Heart left ventricle (tissue), 16 donors: ENCODE measurements around the gene RAB36. TPM values are rescaled to one million over a fixed set of nuclear protein-coding genes. Genes with fewer than 3 reads are reported as not detected.

Experiments used
- ATAC-seq, 4 donors: fragments of 200-7000 bp; cut with Tn5 transposase; one replicate each; pipeline ENCODE4 v1.9.1; 2020 to 2022; ENCODE audit warnings: moderate library complexity in 4 of 4, mild to moderate bottlenecking in 3 of 4, moderate number of reproducible peaks in 1 of 4
- DNase-seq, 5 donors: peaks; one replicate each; pipeline ENCODE4 v3.0.0-alpha.2; 2020
- H3K27ac ChIP-seq, 12 donors: fragments of 200-600 bp; sonication (generic) in 4 of 12; one replicate each; pipeline versions ENCODE4 v1.5.0 to v1.8.0; 2016 to 2022; ENCODE audit warnings: mild to moderate bottlenecking in 2 of 12
- H3K27me3 ChIP-seq, 9 donors: fragments of 200-600 bp; sonication (generic) in 2 of 9; one replicate each; pipeline versions ENCODE4 v1.5.1 to v1.8.0; 2016 to 2022; ENCODE audit warnings: mild to moderate bottlenecking in 3 of 9
- H3K36me3 ChIP-seq, 9 donors: fragments of 200-600 bp; sonication (generic) in 2 of 9; one replicate each; pipeline versions ENCODE4 v1.5.0 to v1.8.0; 2018 to 2022; ENCODE audit warnings: mild to moderate bottlenecking in 2 of 9
- H3K4me1 ChIP-seq, 12 donors: fragments of 200-600 bp; sonication (generic) in 4 of 12; one replicate each; pipeline versions ENCODE4 v1.5.0 to v1.8.0; 2016 to 2022; ENCODE audit warnings: mild to moderate bottlenecking in 3 of 12
- H3K4me3 ChIP-seq, 12 donors: fragments of 200-600 bp; sonication (generic) in 4 of 12; one replicate each; pipeline versions ENCODE4 v1.5.0 to v1.8.0; 2017 to 2022; ENCODE audit warnings: mild to moderate bottlenecking in 9 of 12, moderate library complexity in 4 of 12
- H3K9me3 ChIP-seq, 12 donors: fragments of 200-600 bp; sonication (generic) in 4 of 12; one replicate each; pipeline versions ENCODE4 v1.5.0 to v1.8.0; 2016 to 2022; ENCODE audit warnings: mild to moderate bottlenecking in 1 of 12
- CTCF ChIP-seq, 12 donors: fragments of 200-600 bp; sonication (generic) in 4 of 12; IDR thresholded peaks; one replicate each; pipeline versions ENCODE4 v1.5.0 to v1.8.0; 2018 to 2022; ENCODE audit warnings: antibody characterized with exemption in 12 of 12, mild to moderate bottlenecking in 5 of 12
- POLR2A ChIP-seq, 2 donors: fragments of 450-650 bp; IDR thresholded peaks; one replicate each; pipeline ENCODE4 v1.6.1; 2017; ENCODE audit warnings: antibody characterized with exemption in 2 of 2, mild to moderate bottlenecking in 2 of 2, moderate library complexity in 2 of 2
- whole genome bisulfite sequencing, 4 donors: extraction: QIAGEN DNeasy Blood & Tissue Kit in 2 of 4; methylation state at CpG; one replicate each; pipeline versions ENCODE4 v1.1.5 to v1.1.7; 2013 to 2018; 5-methylcytosine and 5-hydroxymethylcytosine counted together
- intact Hi-C, 10 donors: fragments of 100-400 bp; cut with DNase I; formaldehyde crosslinking; loops; one replicate each; pipeline versions ENCODE4 v1.11.1 to v1.14.2; 2022
- polyA plus RNA-seq, 2 donors: library from polyadenylated mRNA; stranded (reverse); fragments of 200-250 nt; gene quantifications; one replicate each; pipeline ENCODE4 v1.2.3, GENCODE V29; 2013
- total RNA-seq, 9 donors: library from RNA; depleted of rRNA in 2 of 9; stranded (reverse); fragments of >200 nt in 2 of 9; fragmentation: NEBNext Ultra II Directional in 3 of 9; extraction: Animal tissue kit (Norgen Biotek cat#: 25700) in 3 of 9; gene quantifications; one replicate each; pipeline versions ENCODE4 v1.1.0 to v1.2.4, GENCODE V29; 2016 to 2023
- donor health status: ischemic (EF 13 %, LVEDD 7.1; RV severe dilation, severe dysfunction).
- donor health status: healthy with polysubstance abuse.
- donor health status: DM: no; HTN: yes; CAD: no.
- donor health status: DM: no; HTN: no; CAD: no.
- donor health status: ischemic (EF 25% LVEDD 6.9; RV normal size, moderate dysfunction).
- donor health status: ischemic (EF 25% LVEDD 5.7; RV mildly dilated, moderate dysfunction).
- donor health status: healthy.
- donor health status: DM: yes; HTN: yes; CAD: no.
- donor health status: ischemic (EF 35%, LVEDD 5.7; RV mildly dilated, moderate dysfunction).
- donor health status: nonischemic (EF 11% LVEDD 7.7; RV severe dilation, severe dysfunction).
- donor health status: DM: yes; HTN: yes; CAD: no.
- donor health status: PGD.
- donor health status: ischemic (EF 29% LVEDD 5.4; RV normal size, mild dysfunction).
- donor health status: nonischemic (EF 23%, LVEDD 6.1; RV moderate dilation, normal function).

The RAB36 gene
- total and polyA plus RNA-seq, 11 donors: 0.11 to 3.2 (median 0.54) TPM

GRCh38 chr22:23155143-23155542 lies 9.9 kb downstream of the RAB36 start:
- no peak for ATAC-seq
- Histone ChIP-seq H3K27ac (no peak overlapping the region), H3K27me3 (peaks cover 0 to 4% (median 0%) of the 10 kb centered on the region in 9 donors), H3K9me3 (no peaks in the 10 kb centered on the region), H3K4me1 (peaks cover 0 to 17% (median 0%) of the 10 kb centered on the region in 12 donors), H3K4me3 (no peak overlapping the region), H3K36me3 (no peaks in the 10 kb centered on the region)
- WGBS, 4 donors: 95 to 97% (median 96%) methylated on average over 3 of the region's 3 CpGs
- TF ChIP-seq POLR2A (IDR thresholded peaks at IDR 0.05) (no peak), CTCF (IDR thresholded peaks at IDR 0.05) (no peak)
- intact Hi-C loops: no loop called here
- DNase-seq: no peak

- TF ChIP-seq CTCF (IDR thresholded peaks at IDR 0.05) (no peak), POLR2A (IDR thresholded peaks at IDR 0.05) (no peak)
- Histone ChIP-seq H3K4me1 (peaks cover 0 to 17% (median 0%) of the 10 kb centered on the region in 12 donors), H3K9me3 (no peaks in the 10 kb centered on the region), H3K27me3 (peaks cover 0 to 4% (median 0%) of the 10 kb centered on the region in 9 donors), H3K36me3 (no peaks in the 10 kb centered on the region), H3K4me3 (no peak overlapping the region), H3K27ac (no peak overlapping the region)
- ATAC-seq (no peak), DNase-seq (no peak)
- intact Hi-C loops: no loop called here
- 93 to 95% (median 93%) methylated on average over 9 of the region's 9 CpGs for WGBS, 4 donors
These were observed 10.6 kb downstream of the RAB36 start for GRCh38 chr22:23155831-23156230.

GRCh38 chr22:23156286-23156685 lies 11.0 kb downstream of the RAB36 start:
- TF ChIP-seq POLR2A (IDR thresholded peaks at IDR 0.05) (no peak), CTCF (IDR thresholded peaks at IDR 0.05) (no peak)
- ATAC-seq: no peak
- Histone ChIP-seq H3K9me3 (no peaks in the 10 kb centered on the region), H3K36me3 (no peaks in the 10 kb centered on the region), H3K27me3 (peaks cover 0 to 4% (median 0%) of the 10 kb centered on the region in 9 donors), H3K4me3 (no peak overlapping the region), H3K27ac (no peak overlapping the region), H3K4me1 (peaks cover 0 to 17% (median 0%) of the 10 kb centered on the region in 12 donors)
- peak in 1 of 5 donors; percentile 22 for DNase-seq
- 53 to 62% (median 58%) methylated on average over 8 of the region's 8 CpGs for WGBS, 4 donors
- intact Hi-C loops: no loop called here

GRCh38 chr22:23157560-23158515 lies 12.6 kb downstream of the RAB36 start:
- DNase-seq (peak in 2 of 5 donors; percentile 2 to 39), ATAC-seq (no peak)
- Histone ChIP-seq H3K27me3 (peaks cover 0 to 4% (median 0%) of the 10 kb centered on the region in 9 donors), H3K27ac (no peak overlapping the region), H3K4me1 (peaks cover 0 to 8% (median 0%) of the 10 kb centered on the region in 12 donors), H3K36me3 (no peaks in the 10 kb centered on the region), H3K9me3 (no peaks in the 10 kb centered on the region), H3K4me3 (no peak overlapping the region)
- TF ChIP-seq POLR2A (IDR thresholded peaks at IDR 0.05) (no peak), CTCF (IDR thresholded peaks at IDR 0.05) (no peak)
- intact Hi-C loops: no loop called here
- WGBS, 4 donors: 85 to 89% (median 88%) methylated on average over 14 to 22 of the region's 22 CpGs
